Measurements from ENCODE around the gene DRD2.
A peak's percentile ranks its signal among the peaks of the same experiment; 100 is the strongest.
"Not testable (repeated sequence)": the region's sequence is repeated elsewhere in the genome, so short reads cannot be mapped to it uniquely, and the experiment has no call there.

The DRD2 gene

DNA sequence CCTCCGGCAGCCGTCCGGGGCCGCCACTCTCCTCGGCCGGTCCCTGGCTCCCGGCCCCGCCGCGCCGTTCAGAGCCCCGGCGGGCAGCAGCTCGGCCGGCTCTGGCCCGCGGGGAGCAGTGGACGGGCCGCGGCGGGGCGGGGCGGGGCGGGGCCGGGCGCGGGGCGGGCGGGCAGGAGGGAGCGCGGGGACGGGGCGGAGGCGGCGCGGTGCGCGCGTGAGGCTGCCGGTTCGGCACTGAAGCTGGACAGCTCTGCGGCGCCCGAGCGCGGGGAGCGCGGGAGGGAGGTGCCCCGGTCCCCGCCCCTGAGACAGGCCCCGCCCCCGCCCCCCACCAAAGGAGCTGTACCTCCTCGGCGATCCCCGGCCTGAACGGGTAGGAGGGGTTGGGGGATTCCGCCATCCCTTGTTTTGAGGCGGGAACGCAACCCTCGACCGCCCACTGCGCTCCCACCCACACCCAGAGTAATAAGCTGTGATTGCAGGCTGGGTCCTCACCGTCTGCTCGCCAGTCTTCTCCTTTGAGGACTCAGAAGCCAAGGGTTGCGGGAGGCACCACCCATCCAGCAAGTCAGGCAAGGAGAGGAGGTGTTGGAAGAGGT, at the start of gene DRD2:
TSS of gene DRD2 (minus strand) at position 239 of the 602 bp plus-strand sequence. CDS start 50,747 bp downstream, outside the sequence.
- H3K27ac ChIP-seq, result peak within 1 kb of the TSS; percentile 57
- TF ChIP-seq, protein P1, sequence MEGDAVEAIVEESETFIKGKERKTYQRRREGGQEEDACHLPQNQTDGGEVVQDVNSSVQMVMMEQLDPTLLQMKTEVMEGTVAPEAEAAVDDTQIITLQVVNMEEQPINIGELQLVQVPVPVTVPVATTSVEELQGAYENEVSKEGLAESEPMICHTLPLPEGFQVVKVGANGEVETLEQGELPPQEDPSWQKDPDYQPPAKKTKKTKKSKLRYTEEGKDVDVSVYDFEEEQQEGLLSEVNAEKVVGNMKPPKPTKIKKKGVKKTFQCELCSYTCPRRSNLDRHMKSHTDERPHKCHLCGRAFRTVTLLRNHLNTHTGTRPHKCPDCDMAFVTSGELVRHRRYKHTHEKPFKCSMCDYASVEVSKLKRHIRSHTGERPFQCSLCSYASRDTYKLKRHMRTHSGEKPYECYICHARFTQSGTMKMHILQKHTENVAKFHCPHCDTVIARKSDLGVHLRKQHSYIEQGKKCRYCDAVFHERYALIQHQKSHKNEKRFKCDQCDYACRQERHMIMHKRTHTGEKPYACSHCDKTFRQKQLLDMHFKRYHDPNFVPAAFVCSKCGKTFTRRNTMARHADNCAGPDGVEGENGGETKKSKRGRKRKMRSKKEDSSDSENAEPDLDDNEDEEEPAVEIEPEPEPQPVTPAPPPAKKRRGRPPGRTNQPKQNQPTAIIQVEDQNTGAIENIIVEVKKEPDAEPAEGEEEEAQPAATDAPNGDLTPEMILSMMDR (conservative IDR thresholded peaks at IDR 0.05), result no peak

DNA sequence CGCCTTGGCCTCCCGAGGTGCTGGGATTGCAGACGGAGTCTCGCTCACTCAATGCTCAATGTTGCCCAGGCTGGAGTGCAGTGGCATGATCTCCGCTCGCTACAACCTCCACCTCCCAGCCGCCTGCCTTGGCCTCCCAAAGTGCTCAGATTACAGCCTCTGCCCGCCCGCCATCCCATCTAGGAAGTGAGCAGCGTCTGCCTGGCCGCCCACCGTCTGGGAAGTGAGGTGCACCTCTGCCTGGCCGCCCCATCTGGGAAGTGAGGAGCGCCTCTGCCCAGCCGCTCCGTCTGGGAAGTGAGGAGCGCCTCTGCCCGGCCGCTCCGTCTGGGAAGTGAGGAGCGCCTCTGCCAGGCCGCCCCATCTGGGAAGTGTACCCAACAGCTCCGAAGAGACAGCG, 48.7 kb upstream of the DRD2 start:
- H3K27ac ChIP-seq, result not testable (repeated sequence)

DNA sequence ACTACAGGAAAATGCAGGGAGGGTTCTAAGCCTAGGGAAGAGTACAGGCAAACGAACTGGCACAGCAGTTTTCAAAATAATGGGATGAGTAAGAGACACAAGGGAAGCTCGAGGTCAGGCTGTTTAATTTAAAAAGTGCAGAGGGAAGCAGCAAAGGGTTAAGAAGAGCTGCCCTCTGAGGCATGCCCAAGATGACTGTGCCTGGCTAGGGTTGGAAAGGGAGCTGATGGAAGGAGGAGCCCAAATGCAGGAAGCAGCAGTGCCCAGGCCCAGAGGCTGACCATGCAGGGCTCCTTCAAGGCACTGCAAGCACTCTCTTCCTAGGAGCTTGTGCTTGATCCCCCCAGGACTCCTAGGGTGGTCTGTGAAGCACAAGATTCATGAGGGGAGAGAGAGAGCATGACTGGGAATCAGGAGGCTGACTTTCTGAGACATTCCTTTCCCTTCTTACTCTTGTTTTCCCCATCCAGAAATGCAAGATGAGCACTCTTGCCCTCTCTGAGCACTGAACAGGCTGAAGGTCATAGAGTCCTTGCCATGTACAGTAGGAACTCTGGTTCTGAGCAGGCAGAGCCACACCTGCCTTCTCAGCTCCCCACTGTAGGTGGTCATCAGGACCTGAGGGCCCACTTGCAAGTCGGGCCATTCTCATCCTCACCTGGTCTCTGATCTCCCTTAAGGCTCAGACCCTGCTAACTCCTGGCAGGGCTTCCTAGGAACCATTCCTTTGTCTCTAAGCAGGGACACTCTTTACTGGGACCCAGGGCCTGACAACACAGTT, 46.7 kb upstream of the DRD2 start:
- H3K27ac ChIP-seq, result no peak overlapping the region
- TF ChIP-seq, protein P1 (conservative IDR thresholded peaks at IDR 0.05), result no peak

DNA sequence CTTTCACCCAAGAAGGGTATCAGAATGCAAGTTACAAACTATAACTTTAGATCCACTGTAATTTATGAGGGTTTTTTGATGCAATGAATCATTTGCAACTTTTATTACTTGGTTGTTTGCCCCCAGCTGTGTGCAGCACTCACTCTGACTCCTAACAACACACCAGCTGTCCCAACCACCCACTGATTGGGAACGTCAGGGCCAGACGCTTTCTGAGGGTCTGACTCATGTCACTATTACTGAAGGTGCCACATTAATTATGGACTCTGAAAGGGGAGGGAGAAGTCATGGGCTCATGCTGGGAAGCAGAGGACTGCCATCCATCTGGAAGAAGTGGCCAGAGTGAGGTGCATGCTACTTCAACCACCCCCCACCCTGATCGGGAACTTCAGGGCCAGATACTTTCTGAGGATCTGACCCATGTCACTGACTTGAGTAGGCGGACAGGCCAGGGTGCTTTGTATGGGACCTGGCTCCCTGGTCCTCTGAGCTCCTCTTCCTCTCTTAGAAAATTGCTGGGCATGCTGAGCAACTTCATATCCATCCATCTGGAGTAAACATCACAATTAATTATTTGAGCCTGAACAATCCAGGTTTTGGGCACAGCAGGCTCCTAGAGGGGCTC, 44.9 kb upstream of the DRD2 start:
- H3K27ac ChIP-seq, result no peak overlapping the region
- TF ChIP-seq, protein P1 (conservative IDR thresholded peaks at IDR 0.05), result no peak

DNA sequence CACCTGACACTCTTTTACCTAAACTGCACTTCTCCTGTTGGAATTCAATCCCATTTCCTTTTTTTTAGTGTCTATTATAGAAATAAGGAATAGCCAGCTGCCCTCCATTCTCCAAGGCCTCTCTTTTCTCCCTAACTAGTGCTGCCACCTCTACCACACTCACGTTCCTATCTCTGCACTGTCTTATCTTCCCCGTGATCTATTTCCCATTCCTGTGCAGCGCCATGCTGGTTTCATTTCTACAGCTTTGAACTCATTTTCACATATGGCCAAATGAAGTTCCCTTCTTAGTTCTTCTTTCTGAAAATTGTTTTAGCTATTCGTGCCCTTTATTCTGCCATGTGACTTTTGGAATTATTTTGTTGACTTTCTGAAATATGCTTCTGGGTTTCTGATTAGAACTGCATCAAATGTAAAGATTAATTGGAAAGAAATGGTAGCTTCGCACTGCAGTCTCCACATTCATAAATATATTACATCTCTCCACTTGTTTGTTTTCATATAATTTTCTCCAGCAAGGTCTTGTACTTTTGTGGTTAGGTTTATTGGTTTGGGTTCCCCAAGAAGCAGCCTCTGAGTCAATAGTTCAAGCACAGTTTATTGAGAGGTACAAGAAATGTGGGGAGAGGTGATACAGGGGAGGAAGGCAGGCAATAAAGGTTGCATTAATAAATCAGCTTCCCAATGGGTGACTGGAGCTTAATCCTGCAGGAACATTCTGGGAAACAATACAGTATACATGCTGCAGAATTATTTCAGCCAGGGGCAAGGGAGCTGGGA, 43.7 kb upstream of the DRD2 start:
- TF ChIP-seq, protein P1 (conservative IDR thresholded peaks at IDR 0.05), result no peak
- no peak overlapping the region for H3K27ac ChIP-seq

DNA sequence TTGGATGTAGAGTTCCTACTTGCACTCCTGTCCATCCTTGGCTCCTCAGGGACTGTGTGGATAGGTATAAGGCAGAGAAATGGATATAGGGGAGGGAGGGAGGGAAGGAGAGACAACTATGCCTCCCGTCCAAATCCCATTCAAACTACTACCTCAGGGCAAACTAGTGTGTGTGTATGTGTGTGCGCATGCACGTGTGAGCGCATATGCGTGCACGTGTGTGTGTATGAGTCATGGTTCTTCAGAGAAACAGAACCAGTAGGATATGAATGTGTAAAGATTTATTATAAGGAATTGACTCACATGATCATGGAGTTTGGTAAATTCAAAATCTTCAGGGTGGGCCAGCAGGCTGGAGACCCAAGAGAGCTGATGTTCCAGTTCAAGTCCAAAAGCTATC, 42.2 kb upstream of the DRD2 start:
- H3K27ac ChIP-seq, result no peak overlapping the region
- TF ChIP-seq, protein P1 (conservative IDR thresholded peaks at IDR 0.05), result no peak

DNA sequence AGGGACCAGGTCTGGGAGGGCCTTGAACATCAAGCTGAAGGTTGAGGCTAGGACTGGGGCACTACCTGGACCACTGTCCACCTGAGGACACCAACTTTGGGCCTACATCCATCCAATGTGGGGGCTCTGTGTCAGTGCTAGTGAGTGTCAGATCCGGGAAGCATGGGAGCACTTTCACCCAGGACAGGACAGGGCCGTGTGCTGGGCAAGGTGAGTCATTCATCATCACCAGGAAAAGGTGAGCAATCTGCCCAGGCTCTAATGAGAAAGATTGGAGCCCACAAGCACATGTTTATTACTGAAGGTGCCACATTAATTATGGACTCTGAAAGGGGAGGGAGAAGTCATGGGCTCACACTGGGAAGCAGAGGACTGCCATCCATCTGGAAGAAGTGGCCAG, 39.7 kb upstream of the DRD2 start:
- TF ChIP-seq, protein P1 (conservative IDR thresholded peaks at IDR 0.05), result no peak
- no peak overlapping the region for H3K27ac ChIP-seq

All from VCaP (cell line).